Stimulated activated CD4-positive, alpha-beta T cell treated with anti-CD3 and anti-CD28 coated beads, Interleukin-12 subunit alpha, Interleukin-12 subunit beta, amount 100 ng/mL, for 24 hours (primary cell): ENCODE results near the gene STXBP6.
"Not testable (repeated sequence)": the region's sequence is repeated elsewhere in the genome, so short reads cannot be mapped to it uniquely, and the experiment has no call there.

Experiments used
- DNase-seq, 2 experiments: peaks; one replicate each; pipeline ENCODE4 v3.0.0-alpha.2; 2020; ENCODE audit warnings: low read depth in 2 of 2

STXBP6 gene

DNA sequence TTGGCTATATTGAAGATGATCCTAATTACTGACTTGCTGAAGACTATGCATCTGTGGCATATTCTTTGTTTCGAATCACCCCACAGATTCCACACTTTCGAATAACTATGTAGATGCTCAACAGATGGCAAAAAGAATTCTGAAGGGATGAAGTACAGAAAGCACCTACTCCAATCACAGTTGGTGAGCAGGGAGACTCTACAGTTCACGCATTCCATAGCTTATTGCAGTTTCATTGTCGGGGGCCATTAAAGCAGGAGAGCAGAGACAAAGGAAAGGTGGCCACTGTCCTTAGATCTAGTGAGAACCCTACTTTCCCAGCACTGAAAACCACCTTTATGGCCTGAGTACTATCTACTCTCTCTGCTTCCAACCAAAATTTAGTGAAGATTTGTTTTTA, 191.9 kb downstream of the STXBP6 start:
- DNase-seq, result no peak

DNA sequence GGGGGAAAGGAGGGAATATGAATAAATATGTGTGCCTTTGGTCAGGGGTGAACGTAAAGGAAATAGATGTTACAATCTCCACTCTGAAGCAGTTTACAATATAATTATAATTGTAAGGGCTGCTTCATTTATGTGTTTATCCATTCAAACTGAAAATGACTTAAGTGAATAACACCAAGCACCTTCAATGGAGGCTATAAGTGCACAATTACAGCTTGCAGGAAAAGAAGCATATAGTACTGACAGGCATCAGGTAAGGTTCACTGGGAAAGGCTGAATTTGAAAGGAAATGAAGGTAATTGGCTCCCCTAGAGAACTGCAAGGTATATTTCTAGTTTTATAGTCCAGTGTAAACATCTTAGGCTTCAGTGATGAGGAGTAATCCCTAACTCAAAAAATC, 192.7 kb downstream of the STXBP6 start:
- no peak for DNase-seq

DNA sequence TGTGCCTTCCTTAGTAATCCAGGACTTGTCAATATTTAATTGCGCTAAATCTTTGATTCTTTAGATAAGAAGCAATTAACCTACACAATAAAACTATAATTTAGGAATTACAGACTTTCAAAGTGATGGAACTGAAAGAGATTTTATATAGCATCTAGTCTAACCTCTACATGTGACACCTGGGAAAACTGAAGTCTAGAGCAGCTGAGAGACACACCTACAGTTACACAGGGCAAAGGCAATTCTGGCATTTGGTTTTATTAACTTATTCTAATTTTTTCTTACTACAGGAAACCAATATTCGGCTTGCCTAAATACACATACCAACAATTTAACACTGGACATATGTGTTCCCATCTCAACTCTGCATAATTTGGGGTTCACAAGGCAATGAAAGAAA, 196.5 kb downstream of the STXBP6 start:
- DNase-seq, result no peak

DNA sequence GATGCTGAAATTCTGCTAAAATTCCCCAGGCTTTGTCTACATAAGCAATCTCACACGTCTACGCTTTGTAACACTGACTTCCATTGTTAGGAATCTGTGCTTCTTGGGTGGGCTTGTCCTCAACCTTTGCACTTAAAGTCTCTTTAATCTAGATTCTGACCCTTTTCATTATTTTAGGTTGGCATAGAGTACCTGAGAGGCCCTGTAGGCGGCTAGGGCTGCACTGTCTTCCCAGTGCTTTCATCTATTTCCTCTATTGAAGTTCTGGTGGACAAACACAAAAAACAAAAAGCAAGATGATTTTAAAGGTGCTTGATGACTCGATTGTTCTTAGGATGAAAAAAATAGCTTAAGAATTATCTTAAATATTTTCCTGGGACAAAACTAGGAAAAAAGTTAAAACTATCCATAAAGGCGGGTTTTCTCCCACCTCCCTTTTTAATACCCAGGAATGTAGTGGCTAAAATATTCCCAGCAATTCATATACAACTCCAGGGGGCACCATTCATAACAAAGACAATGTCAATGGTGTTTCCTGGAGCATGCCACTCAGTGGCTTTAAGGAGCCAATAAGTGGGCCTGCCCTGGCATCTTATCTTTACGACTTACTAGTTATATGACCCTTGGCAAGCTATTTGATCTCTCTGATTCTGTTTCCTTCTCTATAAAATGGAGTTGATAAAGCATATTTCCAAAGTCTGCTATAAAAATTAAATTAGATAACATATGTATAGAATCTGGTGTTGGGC, 197.5 kb downstream of the STXBP6 start:
- no peak for DNase-seq

DNA sequence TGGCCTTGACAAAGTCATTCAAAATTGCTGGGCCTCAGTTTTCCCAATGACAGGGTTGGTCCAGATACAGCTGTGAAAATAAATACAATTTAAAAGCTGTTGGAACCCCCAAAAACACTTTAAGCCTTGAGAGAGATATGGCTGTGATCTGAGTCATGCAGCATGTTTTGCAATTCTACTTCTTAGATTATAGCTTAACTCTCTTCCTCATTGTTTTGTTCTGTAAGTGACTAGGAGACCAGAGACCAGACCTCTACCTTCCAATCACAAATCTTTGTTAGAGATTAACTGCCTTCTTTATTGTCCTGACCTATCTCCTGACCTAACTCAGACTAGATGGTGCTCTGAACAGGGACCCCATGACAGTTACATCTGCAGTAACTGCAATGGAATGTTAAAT, 198.1 kb downstream of the STXBP6 start:
- no peak for DNase-seq

DNA sequence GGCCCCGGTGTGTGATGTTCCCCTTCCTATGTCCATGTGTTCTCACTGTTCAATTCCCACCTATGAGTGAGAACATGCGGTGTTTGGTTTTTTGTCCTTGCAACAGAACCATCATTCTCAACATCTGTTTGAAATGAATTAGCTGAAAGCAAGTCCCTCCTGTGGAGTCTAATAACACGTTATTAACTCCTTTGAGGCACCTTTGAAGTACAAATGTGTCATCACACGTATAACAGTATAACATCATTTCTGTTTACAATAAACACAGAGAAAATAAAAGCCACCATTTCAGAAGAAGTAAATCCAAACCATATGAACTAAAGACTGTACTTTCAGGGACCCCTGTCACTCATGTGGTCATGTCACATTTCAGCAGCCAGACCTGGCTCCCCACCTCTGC, 198.5 kb downstream of the STXBP6 start:
- DNase-seq, result no peak

DNA sequence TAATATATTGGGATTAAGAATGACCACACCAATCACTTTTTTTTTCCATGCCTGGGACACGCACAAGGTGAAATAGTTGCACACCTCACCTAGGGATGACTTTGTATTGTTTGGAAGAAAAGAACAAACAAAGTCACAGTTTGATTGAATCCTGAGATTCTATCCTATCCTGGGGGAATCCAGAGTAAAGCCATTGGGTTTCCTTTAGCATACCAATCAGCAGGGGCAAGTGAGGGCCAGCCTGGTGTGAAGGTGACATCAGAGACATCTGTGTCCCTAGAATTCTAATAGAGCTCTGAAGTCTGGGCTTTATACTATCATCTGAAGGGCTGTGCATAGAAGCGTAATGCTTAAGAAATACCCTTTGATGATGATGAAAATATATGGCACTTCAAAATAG, 199.9 kb downstream of the STXBP6 start:
- DNase-seq, result no peak

DNA sequence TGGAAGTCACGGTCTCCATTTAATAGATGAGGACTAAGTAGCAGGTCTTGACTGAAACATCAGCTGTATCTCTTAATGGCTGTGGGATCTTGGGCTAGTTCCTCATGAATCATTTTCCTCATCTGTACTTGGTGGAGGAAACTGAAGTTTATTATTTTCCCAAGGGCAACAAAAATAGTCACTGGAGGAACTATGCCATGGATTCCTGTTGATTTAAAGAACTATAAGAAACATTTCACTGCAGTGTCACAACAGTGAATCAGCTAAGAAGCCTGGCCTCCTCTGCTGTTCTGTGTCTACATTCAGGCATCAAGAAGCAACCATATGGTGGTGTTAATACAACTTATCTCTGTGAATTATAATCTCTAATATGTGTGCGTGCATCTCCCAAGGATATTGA, 200.5 kb downstream of the STXBP6 start:
- DNase-seq, result no peak

DNA sequence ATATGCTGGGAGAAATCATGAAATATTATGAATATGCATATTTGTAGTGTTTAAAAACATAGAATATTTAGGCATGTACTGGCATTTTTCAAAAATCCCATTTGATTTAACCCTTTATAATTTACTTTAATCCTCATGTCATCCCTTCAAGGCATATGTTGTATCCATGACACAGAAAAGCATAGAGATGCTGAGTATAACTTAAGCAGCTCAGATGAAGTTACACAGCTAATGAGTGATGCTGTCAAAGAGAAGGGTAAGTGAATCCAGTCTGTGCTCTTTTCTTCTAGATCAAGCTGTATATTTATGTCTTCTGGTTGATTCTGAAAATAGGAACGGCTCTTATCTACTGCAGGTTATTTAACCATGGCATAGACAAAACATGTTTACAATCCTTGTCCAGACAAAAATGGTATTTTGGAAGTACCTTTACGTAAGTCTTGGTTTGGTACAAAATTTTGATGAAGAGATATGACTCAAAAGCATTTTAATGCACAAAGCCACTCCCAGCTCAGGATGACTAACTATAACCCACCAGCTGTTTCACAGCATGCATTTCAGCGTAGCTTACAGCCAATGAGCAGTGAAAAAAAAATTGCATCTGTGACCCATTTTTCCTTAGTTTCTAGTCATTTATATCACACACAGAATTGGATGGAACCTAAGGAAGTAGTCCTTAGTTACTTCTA, 201.7 kb downstream of the STXBP6 start:
- DNase-seq, result no peak

DNA sequence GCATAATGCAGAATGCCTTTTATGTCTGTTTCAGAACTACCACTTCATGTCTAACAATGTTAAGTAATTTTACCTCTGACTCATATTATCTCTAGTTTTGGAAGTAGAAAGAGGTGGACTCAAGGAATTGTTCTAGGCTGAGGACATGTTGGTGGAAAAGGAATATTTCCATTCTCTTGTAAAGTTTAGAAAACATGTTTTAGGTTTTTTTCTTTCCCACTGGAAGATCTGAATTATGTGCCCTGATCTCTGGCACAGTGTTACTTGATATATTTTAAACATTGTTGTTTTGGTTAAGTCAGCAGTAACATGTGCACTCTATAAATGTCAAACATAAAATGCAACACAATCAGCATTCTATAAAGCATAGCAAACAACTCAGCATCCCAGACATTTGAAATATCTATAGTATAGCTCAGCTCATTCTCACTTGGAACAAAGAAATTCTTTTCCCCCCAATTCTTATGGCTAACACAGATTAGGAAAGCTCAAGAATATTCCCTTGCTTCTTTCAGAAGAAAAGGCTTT, 202.3 kb downstream of the STXBP6 start:
- DNase-seq, result no peak

DNA sequence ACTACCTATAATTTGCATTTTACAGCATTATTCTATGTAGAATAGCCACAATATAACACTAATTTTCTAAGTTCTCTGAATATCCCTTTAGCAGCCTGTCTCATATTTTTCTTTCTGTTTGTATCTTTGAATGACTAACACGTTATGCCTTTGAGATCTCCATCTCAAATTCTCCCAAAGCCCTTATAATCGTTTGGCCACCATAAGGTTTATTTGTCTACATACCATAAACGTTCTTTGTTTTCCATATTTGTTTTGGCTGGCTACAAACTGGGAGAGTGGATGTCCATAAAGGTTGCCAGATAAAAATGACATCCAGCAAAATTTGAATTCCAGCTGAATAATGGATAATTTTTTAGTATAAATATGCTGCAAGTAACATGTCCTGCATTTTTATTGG, 203.7 kb downstream of the STXBP6 start:
- DNase-seq, result no peak

DNA sequence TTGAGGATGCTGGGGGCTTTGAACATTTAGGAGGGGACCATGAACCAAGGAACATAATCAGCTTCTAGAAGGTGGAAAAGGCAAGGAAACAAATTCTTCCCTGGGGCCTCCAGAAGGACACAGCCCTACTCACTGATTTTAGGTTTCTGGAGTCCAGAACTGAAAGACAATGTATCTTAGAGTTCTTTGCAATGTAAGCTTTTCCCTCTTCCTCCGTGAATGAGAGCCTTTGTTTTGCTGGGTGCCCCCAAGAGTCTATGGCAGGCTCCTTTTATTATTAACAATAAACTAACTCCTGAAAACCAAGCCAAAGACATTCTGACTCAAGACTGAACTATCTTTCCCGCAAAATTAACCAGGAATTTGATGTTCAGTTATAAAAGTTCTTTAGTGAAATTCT, 204.1 kb downstream of the STXBP6 start:
- no peak for DNase-seq

DNA sequence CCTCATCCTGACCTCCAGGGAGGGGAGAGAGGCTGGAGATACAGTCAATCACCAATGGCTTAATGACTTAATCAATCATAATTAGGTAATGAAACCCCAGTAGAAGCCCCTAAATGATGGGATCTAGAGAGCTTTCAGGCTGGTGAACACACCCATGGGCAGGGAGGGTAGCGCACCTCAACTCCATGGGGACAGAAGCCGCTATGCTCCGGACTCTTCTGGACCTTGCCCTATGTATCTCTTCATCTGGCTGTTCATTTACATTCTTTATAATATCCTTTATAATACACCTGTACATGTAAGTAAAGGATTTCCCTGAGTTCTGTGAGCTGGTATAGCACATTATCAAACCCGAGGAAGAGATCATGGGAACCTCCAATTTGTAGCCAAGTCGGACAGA, 205.9 kb downstream of the STXBP6 start:
- DNase-seq, result no peak

DNA sequence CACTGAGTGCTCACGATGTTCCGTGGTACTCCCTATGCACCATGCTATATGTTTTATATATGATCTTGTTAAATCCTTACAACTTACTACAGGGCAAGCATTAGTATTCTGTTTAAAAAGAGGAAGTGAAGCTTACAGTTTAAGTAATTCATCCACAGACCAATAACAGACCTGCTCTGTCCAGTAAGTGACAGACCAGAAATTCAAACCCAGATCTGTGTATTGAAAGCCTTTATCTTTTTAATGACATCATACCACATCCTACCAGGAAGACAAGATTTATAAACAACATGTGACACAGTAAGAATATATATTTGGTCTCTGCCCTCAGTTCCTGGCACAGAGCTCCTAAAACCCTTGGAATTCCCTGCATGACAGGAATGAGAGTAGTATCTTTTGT, 206.5 kb downstream of the STXBP6 start:
- DNase-seq, result no peak

DNA sequence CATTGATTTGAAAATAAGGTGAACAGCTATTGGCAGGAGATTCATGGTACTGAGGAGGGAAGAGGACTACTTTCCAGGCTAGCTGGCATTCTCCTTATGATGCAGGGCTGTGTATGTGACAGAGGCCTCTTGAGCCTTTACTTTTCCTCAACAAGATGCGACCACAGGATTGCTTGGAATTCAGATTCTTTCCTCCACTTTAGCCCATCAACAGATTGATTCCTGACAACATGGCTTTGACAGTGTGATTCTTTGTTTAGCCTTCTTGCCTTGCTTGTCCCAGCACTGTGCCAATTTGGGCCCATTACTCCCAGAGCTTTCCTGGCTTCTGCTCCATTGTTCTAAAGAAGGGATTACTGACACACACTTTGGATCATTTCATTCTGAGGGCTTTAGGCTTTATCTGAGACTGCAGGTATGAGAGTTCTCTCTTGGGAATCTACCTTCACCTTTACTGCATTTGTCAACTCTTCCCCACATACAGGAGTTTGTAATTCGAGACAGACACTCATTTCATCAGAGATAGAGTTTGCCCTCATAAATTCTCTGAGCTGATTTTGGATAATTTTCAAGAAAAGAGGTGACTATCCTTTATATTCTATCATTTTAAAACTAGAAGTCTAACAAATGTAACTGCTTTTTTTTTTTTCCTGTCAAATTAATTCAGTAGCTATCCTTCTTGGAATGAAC, 209.6 kb downstream of the STXBP6 start:
- DNase-seq, result no peak

DNA sequence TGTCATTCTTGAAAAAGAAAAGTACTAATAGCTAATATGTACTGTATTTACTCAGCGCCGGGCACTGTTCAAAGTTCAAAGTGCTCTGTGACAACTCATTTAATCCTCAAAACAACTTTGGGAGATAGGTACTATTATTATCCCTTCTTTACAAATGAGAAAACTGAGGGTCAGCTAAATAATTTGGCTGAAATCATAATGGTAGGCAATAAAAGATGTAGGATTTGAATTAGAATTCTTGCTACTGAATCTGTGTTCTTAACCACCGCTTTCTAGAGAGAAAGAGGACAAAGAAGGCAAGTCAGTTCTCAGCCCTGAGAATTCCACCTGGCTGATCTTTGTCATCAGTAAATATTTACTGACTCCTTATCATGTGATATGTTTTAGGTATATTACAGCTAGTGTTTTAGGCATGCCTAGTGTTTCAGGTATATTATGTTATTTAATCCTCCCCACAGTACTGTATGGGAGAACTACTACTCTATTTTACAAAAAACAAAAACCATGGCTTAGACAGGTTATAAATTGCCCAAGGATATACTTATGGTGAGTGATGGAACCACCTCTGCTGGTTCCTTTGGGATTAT, 210.2 kb downstream of the STXBP6 start:
- no peak for DNase-seq

DNA sequence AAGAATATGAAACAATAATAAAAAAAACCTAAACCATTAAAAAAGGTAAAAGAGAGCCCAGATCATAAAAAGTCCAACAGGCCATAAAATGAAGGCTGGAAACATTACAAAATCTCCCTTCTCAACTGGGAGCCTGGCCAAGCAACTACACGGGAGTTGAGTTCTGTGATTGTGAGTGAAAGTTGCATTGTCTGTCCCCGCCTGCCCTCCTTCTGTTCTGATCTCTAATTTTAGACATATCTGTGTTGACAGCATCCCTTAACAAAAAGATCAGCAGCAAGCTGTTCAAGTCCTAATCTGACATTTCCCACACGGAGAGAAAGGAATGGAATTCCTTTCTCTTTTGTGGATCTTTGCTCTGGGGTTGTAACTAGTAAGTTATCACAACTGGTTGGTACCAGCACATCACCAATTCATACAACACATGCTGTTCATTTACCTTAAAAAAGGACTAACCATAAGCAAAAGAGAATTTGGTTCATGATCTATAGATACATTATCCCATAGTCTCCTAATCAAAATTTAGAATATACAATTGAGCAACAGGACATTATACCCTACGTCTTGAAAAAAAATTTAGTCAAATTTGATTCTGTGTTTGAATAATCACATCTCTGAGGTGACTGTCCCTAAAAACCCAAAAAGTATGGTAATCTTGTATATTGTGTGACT, 210.9 kb downstream of the STXBP6 start:
- DNase-seq, result no peak

DNA sequence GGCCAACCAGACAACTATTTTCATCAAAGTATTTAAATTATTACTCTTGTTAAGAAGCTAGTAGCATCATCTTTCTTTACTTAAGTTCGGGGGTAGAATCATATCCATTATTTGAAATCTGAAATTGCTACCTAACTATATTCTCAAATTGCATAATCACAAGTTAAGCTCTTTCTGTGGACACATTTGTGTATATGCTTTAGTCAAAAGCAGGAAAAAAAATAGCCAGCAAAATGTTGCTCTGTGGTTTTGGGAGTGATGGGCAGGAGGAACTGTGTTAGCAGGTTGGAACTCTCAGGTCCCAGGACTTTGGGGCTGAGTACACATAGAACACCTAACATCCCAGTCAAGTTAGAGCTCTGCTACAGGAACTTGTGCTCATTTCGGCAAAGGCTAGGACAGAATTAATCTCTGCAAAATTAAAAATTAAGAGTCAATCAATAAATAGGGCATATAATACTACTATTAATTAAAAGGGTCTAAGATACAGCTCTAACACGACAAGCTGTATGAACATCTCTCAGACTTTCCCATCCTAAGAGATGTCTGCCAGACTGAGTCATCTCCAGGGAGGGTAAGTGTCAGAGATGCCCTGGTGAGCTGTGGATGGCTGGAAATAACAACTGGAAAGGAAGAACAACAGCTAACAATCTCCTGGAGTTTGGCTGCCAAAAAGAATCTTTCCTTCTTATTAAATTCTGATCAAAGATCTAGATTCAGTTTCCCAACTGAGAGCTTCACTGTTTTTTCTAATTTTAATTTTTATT, 212.5 kb downstream of the STXBP6 start:
- DNase-seq, result no peak

DNA sequence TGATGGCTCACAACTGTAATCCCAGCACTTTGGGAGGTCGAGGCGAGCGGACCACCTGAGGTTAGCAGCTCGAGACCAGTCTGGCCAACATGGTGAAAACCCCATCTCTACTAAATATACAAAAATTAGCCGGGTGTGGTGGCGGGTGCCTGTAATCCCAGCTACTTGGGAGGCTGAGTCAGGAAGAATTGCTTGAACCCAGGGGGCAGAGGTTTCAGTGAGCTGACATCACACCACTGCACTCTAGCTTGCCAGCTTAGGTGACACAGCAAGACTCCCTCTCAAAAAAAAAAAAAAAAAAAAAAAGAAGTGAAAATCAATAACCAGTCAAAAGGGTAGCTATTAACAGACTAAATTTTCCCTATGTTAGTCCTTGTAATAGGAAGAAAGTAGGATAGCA, 213.6 kb downstream of the STXBP6 start:
- DNase-seq, result not testable (repeated sequence)

DNA sequence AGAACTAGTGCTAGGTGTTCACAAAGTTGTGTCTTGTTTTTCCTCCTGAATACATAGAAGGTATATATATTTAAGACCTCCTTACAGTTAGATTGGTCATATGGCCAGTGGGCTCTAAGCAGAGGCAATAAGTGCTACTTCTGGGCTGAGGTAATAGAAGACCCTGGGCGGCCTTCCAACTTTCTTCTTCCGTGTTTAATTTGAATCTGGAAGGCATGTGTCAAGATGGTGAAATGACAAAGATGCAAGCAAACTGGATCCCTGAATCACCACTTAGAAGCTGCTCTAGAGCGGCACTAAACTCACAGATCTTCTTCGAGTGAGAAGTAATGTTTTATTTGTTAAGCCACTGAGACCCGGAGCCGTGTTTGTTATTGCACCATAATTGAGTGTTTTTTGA, 215.0 kb downstream of the STXBP6 start:
- no peak for DNase-seq

DNA sequence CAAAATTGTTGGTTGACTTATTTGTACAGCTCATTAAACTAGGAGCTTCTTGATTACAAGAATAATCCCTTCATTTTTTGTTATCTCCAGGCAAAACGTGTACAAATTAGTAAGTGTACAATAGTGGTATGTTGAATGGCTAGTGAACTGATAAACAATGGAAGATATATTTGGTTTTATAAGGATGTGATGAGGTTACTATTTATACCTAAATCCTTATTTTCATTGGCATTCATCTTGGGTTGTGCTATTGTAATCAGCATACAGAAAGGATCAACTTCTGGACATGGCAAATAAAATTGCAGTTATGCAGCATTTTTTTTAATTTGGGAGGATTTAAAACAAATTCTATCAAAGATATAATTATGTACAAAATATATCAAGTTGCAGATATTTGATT, 216.6 kb downstream of the STXBP6 start:
- no peak for DNase-seq
